Measurements from ENCODE around the gene ZNF282.
"Not testable (repeated sequence)": the region's sequence is repeated elsewhere in the genome, so short reads cannot be mapped to it uniquely, and the experiment has no call there.

Gene ZNF282

GRCh38 chr7:149256568-149256967 lies 61.2 kb downstream of the ZNF282 start:
- no peak for DNase-seq (ENCODE audit: low read depth)

- DNase-seq (ENCODE audit: low read depth) = no peak
These were observed 61.8 kb downstream of the ZNF282 start for GRCh38 chr7:149257146-149257545.

- DNase-seq (ENCODE audit: low read depth) = peak; percentile 32
These were observed 66.0 kb downstream of the ZNF282 start for GRCh38 chr7:149261316-149261828.

GRCh38 chr7:149261829-149262617 lies 66.7 kb downstream of the ZNF282 start, which contains the start of gene ZNF783:
TSS of gene ZNF783 (plus strand) at chr7:149262196. CDS start at chr7:149262334, 138 bp downstream.
- DNase-seq (ENCODE audit: low read depth) = peak; percentile 93

GRCh38 chr7:149266451-149266850 lies 71.1 kb downstream of the ZNF282 start:
- no peak for DNase-seq (ENCODE audit: low read depth)

GRCh38 chr7:149267733-149268132 lies 72.4 kb downstream of the ZNF282 start:
- no peak for DNase-seq (ENCODE audit: low read depth)

- DNase-seq (ENCODE audit: low read depth) = not testable (repeated sequence)
These were observed 79.1 kb downstream of the ZNF282 start for GRCh38 chr7:149274424-149274823.
